ENCODE data around the gene CD99L2.

Gene CD99L2

GRCh38 chrX:150854856-150855255 lies 43.6 kb downstream of the CD99L2 start:
- no peak for ATAC-seq
- TF ChIP-seq GLIS3 (CRISPR knock-in tag; IDR thresholded peaks at IDR 0.05) (no peak), ESRRG (CRISPR knock-in tag; IDR thresholded peaks at IDR 0.05) (no peak), ZFP30 (CRISPR knock-in tag; IDR thresholded peaks at IDR 0.05) (no peak)

- ATAC-seq: no peak
- TF ChIP-seq PATZ1 (CRISPR knock-in tag; IDR thresholded peaks at IDR 0.05; ENCODE audit: borderline replicate concordance): no peak
- no peak for TF ChIP-seq CREB5 (CRISPR knock-in tag; IDR thresholded peaks at IDR 0.05; ENCODE audit: low read depth)
- TF ChIP-seq ARNTL (CRISPR knock-in tag; IDR thresholded peaks at IDR 0.05; ENCODE audit: borderline replicate concordance, low read depth): no peak
- no peak for TF ChIP-seq SNAI2 (CRISPR knock-in tag; IDR thresholded peaks at IDR 0.05)
- TF ChIP-seq GLIS3 (CRISPR knock-in tag; IDR thresholded peaks at IDR 0.05): no peak
- TF ChIP-seq BACH2 (CRISPR knock-in tag; IDR thresholded peaks at IDR 0.05; ENCODE audit: borderline replicate concordance): no peak
- TF ChIP-seq ZNF70 (CRISPR knock-in tag; IDR thresholded peaks at IDR 0.05): no peak
- TF ChIP-seq CSRNP3 (CRISPR knock-in tag; IDR thresholded peaks at IDR 0.05): no peak
- TF ChIP-seq ZNF565 (CRISPR knock-in tag; conservative IDR thresholded peaks at IDR 0.05; ENCODE audit: low read depth): no peak
- TF ChIP-seq OSR1 (CRISPR knock-in tag; IDR thresholded peaks at IDR 0.05): no peak
- no peak for TF ChIP-seq ESRRG (CRISPR knock-in tag; IDR thresholded peaks at IDR 0.05)
- TF ChIP-seq ZFP30 (CRISPR knock-in tag; IDR thresholded peaks at IDR 0.05): no peak
- TF ChIP-seq TSHZ2 (CRISPR knock-in tag; IDR thresholded peaks at IDR 0.05): no peak
- TF ChIP-seq RARB (CRISPR knock-in tag; IDR thresholded peaks at IDR 0.05): no peak
- TF ChIP-seq ZFP3 (CRISPR knock-in tag; IDR thresholded peaks at IDR 0.05): no peak
- no peak for TF ChIP-seq TCF4 (CRISPR knock-in tag; IDR thresholded peaks at IDR 0.05; ENCODE audit: borderline replicate concordance)
- no peak for TF ChIP-seq CSDC2 (CRISPR knock-in tag; IDR thresholded peaks at IDR 0.05)
Observed at GRCh38 chrX:150849996-150850720, 48.3 kb downstream of the CD99L2 start.

- ATAC-seq: no peak
- TF ChIP-seq SNAI2 (CRISPR knock-in tag; IDR thresholded peaks at IDR 0.05) (no peak), PATZ1 (CRISPR knock-in tag; IDR thresholded peaks at IDR 0.05; ENCODE audit: borderline replicate concordance) (no peak), POU6F1 (CRISPR knock-in tag; IDR thresholded peaks at IDR 0.05; ENCODE audit: borderline replicate concordance, low read depth) (no peak), ZC3H10 (CRISPR knock-in tag; IDR thresholded peaks at IDR 0.05) (no peak), PPARA (CRISPR knock-in tag; IDR thresholded peaks at IDR 0.05; ENCODE audit: borderline replicate concordance) (no peak), ZNF70 (CRISPR knock-in tag; IDR thresholded peaks at IDR 0.05) (no peak), ZNF8 (CRISPR knock-in tag; IDR thresholded peaks at IDR 0.05) (no peak), CSRNP3 (CRISPR knock-in tag; IDR thresholded peaks at IDR 0.05) (no peak), TSHZ2 (CRISPR knock-in tag; IDR thresholded peaks at IDR 0.05) (no peak), OSR1 (CRISPR knock-in tag; IDR thresholded peaks at IDR 0.05) (no peak), GLIS3 (CRISPR knock-in tag; IDR thresholded peaks at IDR 0.05) (no peak)
Observed at GRCh38 chrX:150849486-150849885, 49.0 kb downstream of the CD99L2 start.
